Prostate gland (tissue), 2 donors: ENCODE measurements around the gene EDARADD.

ENCODE experiments used
- POLR2A ChIP-seq: fragments of 450-650 bp; IDR thresholded peaks from one replicate; pipeline ENCODE4 v1.6.1; 2016; ENCODE audit warnings: antibody characterized with exemption, mild to moderate bottlenecking
- TF ChIP-seq, protein P1 (sequence below), 4 experiments: fragments of 200-600 bp in 2 of 4; fragments of 450-650 bp in 2 of 4; sonication (generic) in 2 of 4; IDR thresholded peaks; 1 replicate in 3 of 4; 2 replicates in 1 of 4; pipeline ENCODE4 v1.5.1; 2016 to 2019; ENCODE audit warnings: antibody characterized with exemption in 4 of 4, mild to moderate bottlenecking in 2 of 4, moderate library complexity in 2 of 4

DNA sequence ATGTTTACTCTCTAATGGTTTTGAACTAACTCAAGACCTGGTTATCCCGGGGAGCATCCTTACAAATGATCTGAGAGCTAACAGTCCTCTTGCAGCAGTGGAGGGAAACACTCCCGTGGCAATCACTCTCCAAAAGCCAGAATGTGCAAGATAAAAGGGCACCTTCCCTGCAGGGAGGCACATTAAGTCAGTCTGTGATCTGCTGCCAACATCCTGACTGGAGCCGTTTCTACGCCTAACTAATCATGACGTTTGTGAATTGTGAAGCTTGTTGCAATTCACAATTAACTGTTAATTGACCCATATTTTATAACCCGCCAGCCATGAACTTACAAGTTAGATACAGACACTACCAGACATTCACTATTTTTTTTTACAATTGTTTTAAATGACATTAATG lies 77.6 kb downstream of the EDARADD start:
- TF ChIP-seq POLR2A: no peak
- TF ChIP-seq, protein P1, sequence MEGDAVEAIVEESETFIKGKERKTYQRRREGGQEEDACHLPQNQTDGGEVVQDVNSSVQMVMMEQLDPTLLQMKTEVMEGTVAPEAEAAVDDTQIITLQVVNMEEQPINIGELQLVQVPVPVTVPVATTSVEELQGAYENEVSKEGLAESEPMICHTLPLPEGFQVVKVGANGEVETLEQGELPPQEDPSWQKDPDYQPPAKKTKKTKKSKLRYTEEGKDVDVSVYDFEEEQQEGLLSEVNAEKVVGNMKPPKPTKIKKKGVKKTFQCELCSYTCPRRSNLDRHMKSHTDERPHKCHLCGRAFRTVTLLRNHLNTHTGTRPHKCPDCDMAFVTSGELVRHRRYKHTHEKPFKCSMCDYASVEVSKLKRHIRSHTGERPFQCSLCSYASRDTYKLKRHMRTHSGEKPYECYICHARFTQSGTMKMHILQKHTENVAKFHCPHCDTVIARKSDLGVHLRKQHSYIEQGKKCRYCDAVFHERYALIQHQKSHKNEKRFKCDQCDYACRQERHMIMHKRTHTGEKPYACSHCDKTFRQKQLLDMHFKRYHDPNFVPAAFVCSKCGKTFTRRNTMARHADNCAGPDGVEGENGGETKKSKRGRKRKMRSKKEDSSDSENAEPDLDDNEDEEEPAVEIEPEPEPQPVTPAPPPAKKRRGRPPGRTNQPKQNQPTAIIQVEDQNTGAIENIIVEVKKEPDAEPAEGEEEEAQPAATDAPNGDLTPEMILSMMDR (IDR thresholded peaks at IDR 0.05): no peak
